ENCODE results near the gene MYADML2.

The MYADML2 gene

GRCh38 chr17:81911969-81912368, 35.1 kb downstream of the MYADML2 start:
- Histone ChIP-seq H3K9ac (ENCODE audit: insufficient read length, low read depth) (peak overlapping the region; percentile 8), H3K27me3 (ENCODE audit: insufficient read depth, insufficient read length) (peaks cover 10% of the 10 kb centered on the region), H3K9me3 (ENCODE audit: insufficient read depth, low read length) (no peaks in the 10 kb centered on the region), H3K4me1 (ENCODE audit: insufficient read depth, insufficient read length) (peaks cover 16% of the 10 kb centered on the region), H3K4me3 (ENCODE audit: insufficient read length, low read depth) (no peak overlapping the region), H3K36me3 (ENCODE audit: insufficient read depth, insufficient read length, low read length) (peaks cover 73% of the 10 kb centered on the region)
- DNase-seq (ENCODE audit: low read depth, low spot score): no peak
- no peak for TF ChIP-seq ZNF274 (IDR thresholded peaks at IDR 0.05; ENCODE audit: low read depth, low read length)
- TF ChIP-seq YY1 (IDR thresholded peaks at IDR 0.05; ENCODE audit: insufficient read depth, insufficient read length): no peak
- TF ChIP-seq SUZ12 (IDR thresholded peaks at IDR 0.05; ENCODE audit: extremely low read depth, insufficient read depth, insufficient read length): no peak

GRCh38 chr17:81911277-81911961, 35.6 kb downstream of the MYADML2 start, which contains the start of gene PCYT2:
PCYT2 (minus strand) TSS chr17:81911399; CDS start chr17:81911355, 44 bp downstream.
- H3K9me3 ChIP-seq (ENCODE audit: insufficient read depth, low read length): no peaks in the 10 kb centered on the region
- DNase-seq (ENCODE audit: low read depth, low spot score): peak; percentile 57
- peaks cover 10% of the 10 kb centered on the region for H3K27me3 ChIP-seq (ENCODE audit: insufficient read depth, insufficient read length)
- TF ChIP-seq ZNF274 (IDR thresholded peaks at IDR 0.05; ENCODE audit: low read depth, low read length) (no peak), SUZ12 (IDR thresholded peaks at IDR 0.05; ENCODE audit: extremely low read depth, insufficient read depth, insufficient read length) (no peak), YY1 (IDR thresholded peaks at IDR 0.05; ENCODE audit: insufficient read depth, insufficient read length) (no peak)
- H3K36me3 ChIP-seq (ENCODE audit: insufficient read depth, insufficient read length, low read length): peaks cover 78% of the 10 kb centered on the region
- H3K9ac ChIP-seq (ENCODE audit: insufficient read length, low read depth): peak within 1 kb of the TSS; percentile 91
- H3K4me1 ChIP-seq (ENCODE audit: insufficient read depth, insufficient read length): peaks cover 14% of the 10 kb centered on the region
- peak within 1 kb of the TSS; percentile 90 for H3K4me3 ChIP-seq (ENCODE audit: insufficient read length, low read depth)

GRCh38 chr17:81910840-81911276, 36.2 kb downstream of the MYADML2 start:
- Histone ChIP-seq H3K27me3 (ENCODE audit: insufficient read depth, insufficient read length) (peaks cover 10% of the 10 kb centered on the region), H3K4me3 (ENCODE audit: insufficient read length, low read depth) (peak overlapping the region; percentile 90), H3K4me1 (ENCODE audit: insufficient read depth, insufficient read length) (peaks cover 14% of the 10 kb centered on the region), H3K9me3 (ENCODE audit: insufficient read depth, low read length) (no peaks in the 10 kb centered on the region), H3K36me3 (ENCODE audit: insufficient read depth, insufficient read length, low read length) (peaks cover 78% of the 10 kb centered on the region), H3K9ac (ENCODE audit: insufficient read length, low read depth) (peak overlapping the region; percentile 91)
- TF ChIP-seq SUZ12 (IDR thresholded peaks at IDR 0.05; ENCODE audit: extremely low read depth, insufficient read depth, insufficient read length) (no peak), ZNF274 (IDR thresholded peaks at IDR 0.05; ENCODE audit: low read depth, low read length) (no peak), YY1 (IDR thresholded peaks at IDR 0.05; ENCODE audit: insufficient read depth, insufficient read length) (no peak)
- no peak for DNase-seq (ENCODE audit: low read depth, low spot score)

DNA sequence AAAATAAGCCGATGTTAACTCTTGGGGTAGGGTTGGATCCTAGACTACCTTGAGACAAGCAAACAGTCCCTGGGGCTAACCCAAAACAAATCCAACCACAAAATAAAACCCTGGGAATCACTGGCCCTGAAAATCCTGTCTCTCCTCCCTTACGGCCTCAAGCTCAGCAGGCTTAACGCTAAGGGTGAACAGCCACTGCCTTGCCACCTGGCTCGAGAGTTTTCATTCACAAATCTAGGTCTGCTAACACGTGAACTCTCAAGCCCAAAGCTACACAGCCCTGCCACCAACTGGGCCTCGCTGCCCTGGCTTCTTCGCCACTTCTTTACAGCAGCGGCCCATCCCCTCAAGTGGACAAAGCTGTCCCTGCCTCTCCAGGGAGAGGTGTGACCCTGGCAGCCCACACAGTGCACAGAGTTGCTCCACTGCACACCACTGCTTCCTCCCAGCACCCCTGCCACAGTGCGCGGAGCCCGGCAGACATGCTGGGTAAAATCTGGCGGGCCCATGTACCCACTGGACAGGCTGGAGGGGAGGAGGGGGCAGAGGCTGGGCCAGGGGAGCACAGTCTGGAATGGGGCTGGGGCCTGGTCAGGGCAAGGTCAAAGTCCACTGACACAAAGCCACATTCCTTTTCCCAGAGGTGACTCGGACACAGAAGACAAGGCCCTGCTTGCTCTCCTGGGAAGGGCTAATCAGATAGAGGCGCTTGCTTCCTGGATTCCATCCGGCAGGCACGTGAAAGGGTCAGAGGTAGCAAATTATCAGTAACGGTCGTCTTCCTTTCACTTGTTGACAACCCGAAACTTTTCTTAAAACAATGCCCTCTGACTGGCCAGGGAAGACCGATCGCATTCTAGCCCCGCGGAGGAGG, 36.8 kb downstream of the MYADML2 start:
- Histone ChIP-seq H3K36me3 (ENCODE audit: insufficient read depth, insufficient read length, low read length) (peaks cover 78% of the 10 kb centered on the region), H3K9me3 (ENCODE audit: insufficient read depth, low read length) (no peaks in the 10 kb centered on the region), H3K27me3 (ENCODE audit: insufficient read depth, insufficient read length) (peaks cover 10% of the 10 kb centered on the region), H3K4me1 (ENCODE audit: insufficient read depth, insufficient read length) (peaks cover 14% of the 10 kb centered on the region), H3K9ac (ENCODE audit: insufficient read length, low read depth) (peak overlapping the region; percentile 91), H3K4me3 (ENCODE audit: insufficient read length, low read depth) (peak overlapping the region; percentile 90)
- no peak for TF ChIP-seq YY1 (IDR thresholded peaks at IDR 0.05; ENCODE audit: insufficient read depth, insufficient read length)
- DNase-seq (ENCODE audit: low read depth, low spot score): no peak

DNA sequence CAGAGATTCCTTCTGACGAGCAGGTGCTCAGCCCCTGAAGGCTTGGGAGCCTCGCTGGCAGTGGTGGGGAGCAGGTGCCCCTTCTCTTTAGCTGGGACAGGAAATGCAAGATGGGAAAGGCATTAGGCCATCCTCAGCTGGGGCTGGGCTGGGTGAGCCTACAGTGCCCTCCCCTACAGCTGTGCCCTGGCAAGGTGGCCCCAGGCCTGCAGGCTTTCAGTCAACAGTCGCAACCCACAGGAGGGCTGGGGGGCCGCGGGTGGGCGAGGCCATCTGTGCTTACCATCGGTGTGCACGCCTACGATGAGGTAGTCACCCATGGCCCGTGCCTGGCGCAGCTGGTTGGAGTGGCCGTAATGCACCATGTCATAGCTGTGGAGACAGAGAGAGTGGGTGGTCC, 37.8 kb downstream of the MYADML2 start:
- H3K36me3 ChIP-seq (ENCODE audit: insufficient read depth, insufficient read length, low read length): peaks cover 78% of the 10 kb centered on the region
- TF ChIP-seq SUZ12 (IDR thresholded peaks at IDR 0.05; ENCODE audit: extremely low read depth, insufficient read depth, insufficient read length): no peak
- no peak for TF ChIP-seq YY1 (IDR thresholded peaks at IDR 0.05; ENCODE audit: insufficient read depth, insufficient read length)
- TF ChIP-seq ZNF274 (IDR thresholded peaks at IDR 0.05; ENCODE audit: low read depth, low read length): no peak
- peaks cover 10% of the 10 kb centered on the region for H3K27me3 ChIP-seq (ENCODE audit: insufficient read depth, insufficient read length)
- H3K4me1 ChIP-seq (ENCODE audit: insufficient read depth, insufficient read length): peaks cover 14% of the 10 kb centered on the region
- no peaks in the 10 kb centered on the region for H3K9me3 ChIP-seq (ENCODE audit: insufficient read depth, low read length)
- no peak overlapping the region for H3K4me3 ChIP-seq (ENCODE audit: insufficient read length, low read depth)
- H3K9ac ChIP-seq (ENCODE audit: insufficient read length, low read depth): peak overlapping the region; percentile 91
- DNase-seq (ENCODE audit: low read depth, low spot score): no peak

DNA sequence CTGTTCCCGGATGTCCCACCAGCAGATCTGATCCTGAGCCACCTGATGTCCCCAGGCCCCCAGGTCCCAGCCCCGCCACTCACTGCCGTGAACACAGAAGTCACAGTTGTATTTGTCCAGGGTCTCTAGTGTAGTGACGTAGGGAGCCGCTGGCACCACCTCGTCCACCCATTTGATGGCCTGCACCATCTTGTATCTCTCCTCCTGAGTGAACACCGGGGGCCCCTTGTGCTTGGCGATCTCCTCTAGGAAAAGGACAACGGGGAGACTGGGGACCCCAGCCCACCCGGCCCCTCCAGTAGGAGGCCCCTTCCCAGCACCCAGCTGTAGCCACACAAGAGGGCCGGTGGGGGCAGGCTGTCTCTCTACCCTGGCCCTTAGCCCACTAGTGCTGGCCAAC, 38.2 kb downstream of the MYADML2 start:
- Histone ChIP-seq H3K9me3 (ENCODE audit: insufficient read depth, low read length) (no peaks in the 10 kb centered on the region), H3K9ac (ENCODE audit: insufficient read length, low read depth) (no peak overlapping the region), H3K4me3 (ENCODE audit: insufficient read length, low read depth) (no peak overlapping the region), H3K36me3 (ENCODE audit: insufficient read depth, insufficient read length, low read length) (peaks cover 77% of the 10 kb centered on the region), H3K27me3 (ENCODE audit: insufficient read depth, insufficient read length) (peaks cover 10% of the 10 kb centered on the region), H3K4me1 (ENCODE audit: insufficient read depth, insufficient read length) (peaks cover 17% of the 10 kb centered on the region)
- no peak for DNase-seq (ENCODE audit: low read depth, low spot score)
- TF ChIP-seq YY1 (IDR thresholded peaks at IDR 0.05; ENCODE audit: insufficient read depth, insufficient read length): no peak
- TF ChIP-seq SUZ12 (IDR thresholded peaks at IDR 0.05; ENCODE audit: extremely low read depth, insufficient read depth, insufficient read length): no peak
- no peak for TF ChIP-seq ZNF274 (IDR thresholded peaks at IDR 0.05; ENCODE audit: low read depth, low read length)
